BJ (cell line): ENCODE measurements around the gene ENTHD1. TPM values are rescaled to one million over a fixed set of nuclear protein-coding genes. Genes with fewer than 3 reads are reported as not detected.
"Not testable (repeated sequence)": the region's sequence is repeated elsewhere in the genome, so short reads cannot be mapped to it uniquely, and the experiment has no call there.

Experiments
- CTCF ChIA-PET: fragments of 350-600 bp; formaldehyde crosslinking; extraction: SDS; loops from one replicate; lab custom pipeline; 2021; ENCODE audit warnings: antibody characterized with exemption, inconsistent platforms; lab: Yijun Ruan, JAX
- POLR2A ChIA-PET: fragments of 300-600 bp; sonication (Branson Sonifier 250); formaldehyde crosslinking; extraction: SDS; loops from one replicate; lab custom pipeline; 2021; ENCODE audit warnings: antibody characterized with exemption; lab: Charles Lee
- DNase-seq: peaks from one replicate; pipeline ENCODE4 v3.0.0-alpha.2; 2011; ENCODE audit warnings: low read depth
- H3K27me3 ChIP-seq: 2 replicates; pipeline ENCODE4 v1.6.0; 2011; ENCODE audit warnings: low read length; ENCODE audit not compliant: control insufficient read depth, insufficient read depth
- H3K36me3 ChIP-seq: 2 replicates; pipeline ENCODE4 v1.5.1; 2011; ENCODE audit warnings: low read length; ENCODE audit not compliant: control insufficient read depth, insufficient read depth
- H3K4me3 ChIP-seq: 2 replicates; pipeline ENCODE4 v1.5.1; 2011; ENCODE audit warnings: low read depth, mild to moderate bottlenecking, control low read depth, low read length
- CTCF ChIP-seq: IDR thresholded peaks from 2 replicates; pipeline ENCODE4 v1.5.1; 2011; ENCODE audit warnings: low read depth, mild to moderate bottlenecking, control low read depth, inconsistent platforms, low read length, moderate library complexity; ENCODE audit not compliant: insufficient read depth
- polyA plus RNA-seq: library from polyadenylated mRNA; depleted of rRNA; stranded (reverse); fragments of >200 nt; gene quantifications from 2 replicates; pipeline ENCODE4 v1.2.3, GENCODE V29; 2011

The ENTHD1 gene
- polyA plus RNA-seq, 1 experiment: not detected

DNA sequence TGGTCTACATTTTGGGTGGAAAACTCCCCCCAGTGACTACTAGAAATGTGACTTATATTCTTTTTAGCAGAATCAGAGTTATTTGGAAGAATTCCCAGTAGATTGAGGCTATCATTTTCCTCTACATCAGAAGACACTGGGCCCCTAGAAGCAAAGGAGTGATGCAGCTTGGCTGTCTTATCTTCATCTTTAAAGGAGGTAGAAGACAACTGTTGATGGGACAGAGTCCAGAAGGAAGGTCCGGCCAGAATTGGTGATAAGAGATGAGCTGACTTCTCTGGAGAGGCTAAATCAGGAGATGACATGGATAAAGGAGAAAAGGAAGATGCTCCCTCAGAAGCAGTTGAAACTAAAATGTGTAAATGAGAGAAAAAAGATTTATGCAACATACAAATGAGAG is 149.6 kb downstream of the ENTHD1 start:
- ChIA-PET CTCF (no interaction called here), POLR2A (no interaction called here)
- H3K4me3 ChIP-seq: no peak overlapping the region

GRCh38 chr22:39739338-39740027 is 154.1 kb downstream of the ENTHD1 start:
- Histone ChIP-seq H3K36me3 (no peaks in the 10 kb centered on the region), H3K4me3 (no peak overlapping the region), H3K27me3 (peaks cover 9% of the 10 kb centered on the region)
- ChIA-PET POLR2A (no interaction called here), CTCF (no interaction called here)
- no peak for DNase-seq
- no peak for TF ChIP-seq CTCF

More for the DNA sequence above, 149.6 kb downstream of the ENTHD1 start:
- no peak for TF ChIP-seq CTCF
- no peak for DNase-seq
- Histone ChIP-seq H3K27me3 (peaks cover 3% of the 10 kb centered on the region), H3K36me3 (no peaks in the 10 kb centered on the region)

DNA sequence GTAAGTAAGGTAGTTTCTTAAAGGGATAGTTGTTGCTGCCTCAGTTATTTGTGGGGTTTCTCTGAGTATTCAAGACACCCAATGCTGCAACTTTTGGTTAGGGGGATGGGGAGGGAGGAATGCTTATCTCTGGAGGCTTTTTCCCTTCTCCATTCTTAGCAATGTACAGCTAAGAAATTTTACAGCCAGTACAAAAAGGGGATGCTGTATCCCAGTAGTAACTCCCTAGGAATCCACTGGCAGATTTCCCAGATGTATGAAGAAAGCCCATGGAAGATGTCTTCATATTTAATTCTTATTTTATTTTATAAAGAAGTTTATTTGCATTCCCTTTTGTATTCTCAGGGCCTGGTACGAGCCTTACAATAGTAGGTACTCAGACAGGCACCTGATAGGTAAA is 154.8 kb downstream of the ENTHD1 start:
- Histone ChIP-seq H3K36me3 (no peaks in the 10 kb centered on the region), H3K4me3 (no peak overlapping the region), H3K27me3 (peaks cover 9% of the 10 kb centered on the region)
- CTCF ChIA-PET: interaction anchor here (1.0 kb wide), 1 partner anchor 47 kb away, joined by 3 read pairs; no protein-coding TSS in a partner anchor
- no peak for DNase-seq
- POLR2A ChIA-PET: interaction anchor here (0.6 kb wide), 1 partner anchor 91 kb away, joined by 3 read pairs; no protein-coding TSS in a partner anchor
- TF ChIP-seq CTCF: no peak

DNA sequence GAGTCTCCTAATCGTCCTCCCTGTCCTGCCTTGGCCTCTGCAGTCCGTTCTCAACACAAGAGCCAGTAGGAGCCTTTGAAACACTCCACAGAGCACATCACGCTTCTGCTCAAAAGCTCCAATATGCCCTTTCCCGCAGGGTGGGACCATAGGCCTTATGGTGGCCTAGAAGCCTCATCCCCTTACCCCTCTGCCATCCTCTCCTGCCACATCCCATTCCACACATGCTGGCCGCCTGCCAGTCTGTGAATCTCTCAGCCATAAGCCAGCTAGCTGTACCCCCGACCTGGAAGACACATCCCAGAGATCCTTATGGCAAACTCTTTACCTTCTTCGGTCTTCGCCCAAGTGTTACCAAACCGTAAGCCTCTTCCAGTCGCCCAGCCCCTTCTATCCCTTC is 157.8 kb downstream of the ENTHD1 start:
- no peak for TF ChIP-seq CTCF
- no peak overlapping the region for H3K4me3 ChIP-seq
- peaks cover 16% of the 10 kb centered on the region for H3K27me3 ChIP-seq
- POLR2A ChIA-PET: no interaction called here
- no peaks in the 10 kb centered on the region for H3K36me3 ChIP-seq
- DNase-seq: no peak
- CTCF ChIA-PET: no interaction called here

DNA sequence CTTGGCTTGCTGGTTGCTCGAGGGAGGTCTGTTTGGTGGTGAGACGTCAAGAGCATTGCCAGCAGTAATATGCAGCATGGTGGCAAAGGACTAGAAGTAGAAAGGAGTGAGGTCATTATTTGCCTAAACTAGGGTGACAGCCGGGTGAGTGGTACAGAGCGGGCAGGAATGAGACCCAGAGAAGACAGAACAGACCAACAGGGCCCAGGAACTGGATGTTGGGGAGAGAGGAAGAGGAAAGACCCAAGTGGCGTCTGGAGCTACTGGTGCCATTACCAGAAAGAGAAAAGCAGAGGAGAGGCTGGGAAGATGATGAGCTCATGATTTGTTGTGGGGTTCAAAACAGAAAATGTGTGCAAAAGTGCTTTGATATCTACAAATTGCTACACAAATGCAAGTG is 158.7 kb downstream of the ENTHD1 start:
- ChIA-PET CTCF (no interaction called here), POLR2A (no interaction called here)
- Histone ChIP-seq H3K27me3 (peaks cover 16% of the 10 kb centered on the region), H3K36me3 (no peaks in the 10 kb centered on the region), H3K4me3 (no peak overlapping the region)
- no peak for TF ChIP-seq CTCF
- no peak for DNase-seq

GRCh38 chr22:39734046-39734445 is 159.5 kb downstream of the ENTHD1 start:
- DNase-seq, POLR2A ChIA-PET, H3K4me3 ChIP-seq, H3K36me3 ChIP-seq: not testable (repeated sequence)
- CTCF ChIA-PET: interaction anchor here (0.7 kb wide), 1 partner anchor 17 kb away, joined by 3 read pairs; no protein-coding TSS in a partner anchor
- H3K27me3 ChIP-seq: peaks cover 16% of the 10 kb centered on the region
